Skin epidermis (tissue), 12 donors: ENCODE results near the gene FZD2.
A peak's percentile ranks its signal among the peaks of the same experiment; 100 is the strongest.
"Not testable (repeated sequence)": the region's sequence is repeated elsewhere in the genome, so short reads cannot be mapped to it uniquely, and the experiment has no call there.

ENCODE experiments used
- H3K27ac ChIP-seq, 21 experiments: fragments of 200-600 bp; sonication (generic) in 11 of 21; one replicate each; pipeline ENCODE4 v1.5.0; 2020; ENCODE audit warnings: mild to moderate bottlenecking in 3 of 21, inconsistent platforms in 2 of 21, moderate library complexity in 2 of 21
- H3K4me3 ChIP-seq, 7 experiments: fragments of 200-600 bp; sonication (generic) in 2 of 7; one replicate each; pipeline ENCODE4 v1.5.0; 2020; ENCODE audit warnings: inconsistent platforms in 2 of 7, mild to moderate bottlenecking in 2 of 7, moderate library complexity in 1 of 7

Gene FZD2

GRCh38 chr17:44556832-44557606 lies at the start of gene FZD2:
Gene FZD2, plus strand, starts transcription at chr17:44557484. Its CDS starts 205 bp downstream, at chr17:44557689.
- H3K4me3 ChIP-seq, result peak within 1 kb of the TSS; percentile 38 to 52 (median 48)
- peak within 1 kb of the TSS in 18 of 21 experiments; percentile 12 to 92 (median 76) for H3K27ac ChIP-seq

GRCh38 chr17:44511241-44512134 lies 45.8 kb upstream of the FZD2 start:
- H3K4me3 ChIP-seq, H3K27ac ChIP-seq: not testable (repeated sequence)

DNA sequence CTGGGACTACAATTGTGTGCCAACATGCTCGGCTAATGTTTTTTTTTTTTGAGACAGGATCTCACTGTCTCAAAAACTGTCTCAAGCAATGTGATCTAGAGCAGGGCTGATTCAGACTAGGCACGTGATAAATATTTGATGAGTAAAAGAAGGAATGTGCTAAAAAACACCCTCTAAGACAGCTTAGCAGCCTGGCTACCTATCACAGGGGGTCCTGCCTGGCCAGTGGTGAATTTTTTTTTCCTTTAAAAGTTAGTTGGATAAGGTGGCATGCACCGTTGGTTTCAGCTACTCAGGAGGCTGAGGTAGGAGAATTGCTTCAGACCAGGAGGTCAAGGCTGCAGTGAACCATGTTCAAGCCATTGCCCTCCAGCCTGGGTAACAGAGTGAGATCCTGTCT lies 39.3 kb upstream of the FZD2 start:
- Histone ChIP-seq H3K27ac (no peak overlapping the region), H3K4me3 (no peak overlapping the region)

DNA sequence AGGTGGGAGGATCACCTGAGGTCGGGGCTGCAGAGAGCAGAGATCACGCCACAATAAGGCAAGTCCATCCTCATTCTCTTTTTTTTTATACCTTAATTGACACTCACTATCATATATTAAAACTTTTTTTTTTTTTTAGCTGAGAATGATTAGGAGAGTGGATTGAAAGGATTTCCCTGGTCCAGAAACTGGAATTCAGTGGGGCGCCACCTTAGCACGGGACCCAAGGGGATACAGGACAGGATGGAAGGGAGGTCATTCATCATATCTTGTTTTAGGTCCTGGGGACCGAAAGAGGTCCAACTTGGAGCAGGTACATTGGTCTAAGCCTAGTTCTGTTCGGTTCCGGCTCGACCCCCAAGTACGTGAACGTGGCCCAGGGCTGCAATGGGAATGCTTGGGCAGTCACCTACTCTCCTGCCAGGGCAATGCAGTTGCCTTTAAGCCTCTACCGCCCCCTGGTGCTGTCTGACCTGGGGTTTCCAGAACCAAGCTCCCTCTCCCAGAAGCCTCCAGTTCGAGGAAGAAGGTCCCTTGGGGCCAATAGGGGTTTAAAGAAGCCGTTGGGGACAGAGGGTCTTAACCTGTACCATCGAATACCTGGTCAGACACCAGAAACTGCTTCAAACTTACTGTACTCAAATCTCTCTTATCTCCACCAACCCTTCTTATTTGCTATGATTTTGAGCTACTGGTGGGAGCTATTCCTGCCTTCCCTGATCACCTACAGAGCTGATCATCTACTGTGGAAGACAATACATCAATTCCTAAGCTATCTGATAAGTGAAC lies 34.2 kb upstream of the FZD2 start:
- Histone ChIP-seq H3K27ac (no peak overlapping the region), H3K4me3 (no peak overlapping the region)

DNA sequence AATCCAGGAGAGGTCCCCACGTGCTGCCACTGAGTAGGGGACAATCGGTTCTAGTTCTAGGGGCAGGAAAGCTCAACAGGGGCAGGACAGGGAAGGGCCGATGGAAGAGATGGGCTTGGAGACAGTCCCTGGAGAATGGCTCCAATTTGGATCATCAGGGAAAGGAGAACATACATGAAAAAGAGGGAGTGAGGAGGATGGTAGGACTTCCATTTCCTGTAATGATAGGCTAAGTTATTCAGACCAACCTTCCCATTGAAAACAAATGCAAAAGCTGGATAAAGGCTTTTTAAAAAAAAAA lies 33.7 kb upstream of the FZD2 start:
- no peak overlapping the region for H3K4me3 ChIP-seq
- H3K27ac ChIP-seq, result no peak overlapping the region

- H3K4me3 ChIP-seq, result no peak overlapping the region
Observed at GRCh38 chr17:44527102-44527501, 30.2 kb upstream of the FZD2 start.

DNA sequence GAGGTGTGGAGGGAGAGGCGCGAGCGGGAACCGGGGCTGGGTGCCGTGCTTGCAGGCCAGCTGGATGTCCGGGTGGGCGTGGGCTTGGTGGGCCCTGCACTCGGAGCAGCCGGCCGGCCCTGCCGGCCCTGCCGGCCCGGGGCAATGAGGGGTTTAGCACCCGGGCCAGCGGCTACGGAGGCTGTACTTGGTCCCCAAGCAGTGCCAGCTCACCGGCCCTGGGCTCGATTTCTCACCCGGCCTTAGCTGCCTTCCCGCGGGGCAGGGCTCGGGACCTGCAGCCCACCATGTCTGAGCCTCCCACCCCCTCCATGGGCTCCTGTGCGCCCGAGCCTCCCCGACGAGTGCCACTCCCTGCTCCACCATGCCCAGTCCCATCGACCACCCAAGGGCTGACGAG lies 29.3 kb upstream of the FZD2 start:
- Histone ChIP-seq H3K4me3 (no peak overlapping the region), H3K27ac (no peak overlapping the region)

More at GRCh38 chr17:44527102-44527501, 30.2 kb upstream of the FZD2 start:
- H3K27ac ChIP-seq, result no peak overlapping the region

DNA sequence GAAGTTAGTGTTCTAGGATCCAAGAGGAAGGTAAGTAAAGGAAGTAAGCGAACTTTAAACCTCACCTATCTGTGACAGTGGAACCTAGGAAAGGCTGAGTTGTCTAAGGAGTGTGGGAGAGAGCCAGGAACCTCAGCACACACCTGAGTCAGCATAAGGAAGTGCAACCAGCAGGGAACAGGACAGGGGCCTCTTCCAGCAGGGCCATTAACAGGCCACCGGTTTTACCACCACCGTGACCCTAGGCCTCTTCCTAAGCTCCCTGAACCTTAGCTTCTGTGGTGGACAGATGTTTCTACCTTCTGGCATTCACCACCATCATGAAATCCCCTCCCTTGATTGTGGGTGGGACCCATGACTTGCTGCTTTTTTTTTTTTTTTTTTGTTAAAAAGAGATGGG lies 27.4 kb upstream of the FZD2 start:
- Histone ChIP-seq H3K4me3 (no peak overlapping the region), H3K27ac (no peak overlapping the region)

- Histone ChIP-seq H3K27ac (no peak overlapping the region), H3K4me3 (no peak overlapping the region)
Observed at GRCh38 chr17:44530896-44531418, 26.3 kb upstream of the FZD2 start.

DNA sequence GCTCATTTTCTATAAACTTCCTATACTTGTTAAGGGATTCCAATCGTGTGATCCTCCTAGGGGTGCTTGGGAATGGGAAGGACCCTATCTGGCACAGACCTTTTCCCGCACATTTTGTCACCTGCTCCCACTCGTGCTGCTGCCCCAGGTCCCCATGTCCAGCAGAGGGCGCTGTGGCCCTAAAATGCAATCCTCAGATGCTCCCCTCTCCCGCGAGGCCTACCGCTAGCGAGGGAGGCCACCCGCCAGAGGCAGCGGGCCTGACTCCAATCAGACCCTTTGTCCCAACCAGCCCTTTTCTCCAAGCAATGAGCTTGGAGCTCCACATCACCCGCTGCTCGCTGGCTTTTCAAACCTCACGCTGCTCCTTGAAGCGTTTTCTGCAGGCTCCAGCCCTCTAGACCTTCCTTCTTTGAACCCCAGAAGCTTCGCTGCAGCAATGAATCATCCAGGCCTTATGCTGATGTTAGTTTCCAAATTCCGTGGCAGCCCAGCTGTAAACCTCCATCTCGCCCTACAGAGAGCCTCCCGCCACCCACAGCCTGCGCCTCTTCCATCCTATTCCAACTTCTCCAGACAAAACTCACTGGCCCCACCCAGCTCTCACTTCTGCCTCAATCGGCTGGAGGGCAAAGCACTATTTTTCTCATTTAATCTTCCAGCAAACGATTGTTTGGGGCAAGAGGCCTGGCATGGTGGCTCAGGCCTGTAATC lies 23.6 kb upstream of the FZD2 start:
- Histone ChIP-seq H3K4me3 (no peak overlapping the region), H3K27ac (peak overlapping the region in 10 of 21 experiments; percentile 12 to 74 (median 56))

GRCh38 chr17:44536090-44536953 lies 21.0 kb upstream of the FZD2 start:
- H3K27ac ChIP-seq, result peak overlapping the region in 14 of 21 experiments; percentile 9 to 84 (median 58)
- H3K4me3 ChIP-seq, result no peak overlapping the region

GRCh38 chr17:44537922-44538321 lies 19.4 kb upstream of the FZD2 start:
- not testable (repeated sequence) for H3K4me3 ChIP-seq, H3K27ac ChIP-seq

- H3K4me3 ChIP-seq, result no peak overlapping the region
- H3K27ac ChIP-seq, result no peak overlapping the region
Observed at GRCh38 chr17:44539673-44540072, 17.6 kb upstream of the FZD2 start.

GRCh38 chr17:44540246-44541084 lies 16.8 kb upstream of the FZD2 start:
- H3K27ac ChIP-seq, result no peak overlapping the region
- no peak overlapping the region for H3K4me3 ChIP-seq

DNA sequence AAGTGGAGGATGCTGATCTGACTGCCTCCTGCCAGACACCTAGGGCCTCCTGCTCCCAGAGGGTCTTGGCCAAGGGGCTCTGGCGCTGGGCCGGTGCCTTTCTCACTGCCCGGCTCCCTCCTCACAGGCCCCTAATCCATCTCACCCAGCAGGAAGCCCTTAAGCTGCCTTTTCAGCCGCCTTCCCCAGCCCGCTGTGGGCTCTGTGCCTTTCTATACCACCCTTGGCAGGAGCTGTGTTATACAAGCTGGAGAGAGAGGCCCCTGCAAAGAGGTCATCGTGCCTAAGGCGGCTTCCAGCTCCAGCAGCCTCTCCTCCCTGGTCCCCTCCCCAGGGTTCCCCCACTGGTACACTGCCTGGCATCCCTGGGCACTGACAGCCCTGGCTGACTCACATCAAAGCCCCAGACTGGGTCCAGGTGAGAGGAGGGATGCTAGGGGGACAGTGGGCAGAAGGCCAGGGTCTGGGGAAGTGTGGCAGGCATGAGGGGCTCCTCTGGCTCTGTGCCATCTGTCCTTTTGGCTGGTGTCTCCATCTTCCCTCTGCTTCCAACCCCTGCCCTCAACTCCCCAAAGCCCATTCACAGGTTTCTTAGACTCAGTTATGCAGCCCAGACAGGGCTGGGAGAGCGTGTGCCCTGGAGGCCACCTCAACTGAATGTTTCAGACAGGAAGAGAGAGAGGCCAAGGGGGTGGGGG lies 15.3 kb upstream of the FZD2 start:
- H3K4me3 ChIP-seq, result no peak overlapping the region

DNA sequence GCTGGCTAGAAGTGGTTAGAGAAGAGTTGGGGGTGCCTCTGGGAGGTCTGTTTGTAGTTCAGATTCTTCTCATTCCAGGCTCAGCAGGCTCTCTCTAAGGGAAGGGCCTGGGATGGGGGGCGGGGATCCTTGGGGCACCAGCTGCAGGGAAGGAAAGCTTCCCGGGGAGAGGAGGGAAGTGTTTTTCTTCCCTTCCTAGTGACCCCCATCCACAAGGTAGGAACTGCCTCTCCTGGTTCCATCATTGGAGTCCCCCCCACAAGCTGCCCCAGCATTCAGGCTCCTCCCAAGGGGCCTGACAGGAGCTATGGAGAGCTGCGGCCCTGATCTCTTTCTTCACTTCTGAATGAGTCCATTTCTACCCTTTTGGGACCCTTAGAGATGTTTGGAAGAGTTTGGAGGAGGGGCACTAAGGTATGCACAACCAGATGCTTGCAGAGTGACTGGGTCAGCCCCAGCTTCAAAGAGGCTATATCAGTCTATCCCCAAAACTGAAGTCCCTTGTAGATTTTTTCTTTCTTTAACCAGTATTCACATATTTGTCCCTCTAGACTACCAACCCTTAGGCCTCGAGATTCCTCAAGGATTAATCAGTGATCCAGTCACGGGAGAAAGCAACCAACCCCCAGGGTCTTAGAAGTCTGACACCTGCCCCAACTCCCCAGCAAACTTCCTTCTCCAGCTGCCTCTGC lies 13.9 kb upstream of the FZD2 start:
- Histone ChIP-seq H3K27ac (peak overlapping the region in 5 of 21 experiments; percentile 24 to 69 (median 44)), H3K4me3 (no peak overlapping the region)

More for the DNA sequence above, 15.3 kb upstream of the FZD2 start:
- no peak overlapping the region for H3K27ac ChIP-seq
